Loucy (cell line): ENCODE data around the gene KCNT1.

Experiments used
- H2AFZ ChIP-seq: fragments of 200-600 bp; sonication (generic); 2 replicates; pipeline ENCODE4 v1.6.0; 2016; ENCODE audit warnings: antibody characterized with exemption, mild to moderate bottlenecking, low read length, moderate library complexity
- H3F3A ChIP-seq: fragments of 200-600 bp; 2 replicates; pipeline ENCODE4 v1.6.0; 2016; ENCODE audit warnings: antibody characterized with exemption, low read depth, mild to moderate bottlenecking
- H3K27me3 ChIP-seq: fragments of 200-600 bp; sonication (generic); 2 replicates; pipeline ENCODE4 v1.6.1; 2014; ENCODE audit warnings: low read length, mild to moderate bottlenecking; ENCODE audit not compliant: insufficient read depth, poor library complexity, severe bottlenecking
- H3K36me3 ChIP-seq: fragments of 200-600 bp; sonication (generic); 2 replicates; pipeline ENCODE4 v1.6.1; 2016; ENCODE audit warnings: low read length; ENCODE audit not compliant: insufficient read depth
- H3K4me1 ChIP-seq: fragments of 200-600 bp; sonication (generic); 2 replicates; pipeline ENCODE4 v1.5.1; 2014; ENCODE audit warnings: low read length, mild to moderate bottlenecking; ENCODE audit not compliant: insufficient read depth, poor library complexity, severe bottlenecking
- H3K4me2 ChIP-seq: fragments of 200-600 bp; sonication (generic); 2 replicates; pipeline ENCODE4 v1.6.0; 2014; ENCODE audit warnings: antibody characterized with exemption, low read length, low read depth, mild to moderate bottlenecking; ENCODE audit not compliant: poor library complexity, severe bottlenecking
- H3K4me3 ChIP-seq: fragments of 200-600 bp; sonication (generic); 2 replicates; pipeline ENCODE4 v1.5.1; 2014; ENCODE audit warnings: low read length, mild to moderate bottlenecking, mixed read lengths; ENCODE audit not compliant: poor library complexity, severe bottlenecking
- H3K79me2 ChIP-seq: fragments of 200-600 bp; sonication (generic); 2 replicates; pipeline ENCODE4 v1.6.1; 2014; ENCODE audit warnings: low read length; ENCODE audit not compliant: insufficient read depth
- H3K9ac ChIP-seq: fragments of 200-600 bp; sonication (generic); 2 replicates; pipeline ENCODE4 v1.6.0; 2014; ENCODE audit warnings: mild to moderate bottlenecking, low read depth, low read length, moderate library complexity; ENCODE audit not compliant: poor library complexity, severe bottlenecking
- H3K9me2 ChIP-seq: fragments of 200-600 bp; sonication (generic); replicated peaks from 2 replicates; pipeline ENCODE4 v1.6.1; 2016; ENCODE audit warnings: low read depth, low read length, mixed read lengths
- H3K9me3 ChIP-seq: fragments of 200-600 bp; sonication (generic); 2 replicates; pipeline ENCODE4 v1.6.1; 2014; ENCODE audit warnings: mild to moderate bottlenecking, antibody characterized with exemption, low read length, low read depth; ENCODE audit not compliant: insufficient read depth
- H4K20me1 ChIP-seq: fragments of 200-600 bp; sonication (generic); 2 replicates; pipeline ENCODE4 v1.6.0; 2014; ENCODE audit warnings: antibody characterized with exemption, low read length, mild to moderate bottlenecking; ENCODE audit not compliant: insufficient read depth, poor library complexity, severe bottlenecking
- EZH2phosphoT487 ChIP-seq: fragments of 200-600 bp; IDR thresholded peaks from 2 replicates; pipeline ENCODE4 v1.6.1; 2018; ENCODE audit warnings: antibody characterized with exemption, mild to moderate bottlenecking, moderate library complexity, borderline replicate concordance
- TF ChIP-seq, protein P1 (sequence below): fragments of 200-600 bp; sonication (generic); conservative IDR thresholded peaks from 2 replicates; pipeline ENCODE4 v1.5.1; 2014; ENCODE audit warnings: mild to moderate bottlenecking, antibody characterized with exemption, low read length

KCNT1 gene

DNA sequence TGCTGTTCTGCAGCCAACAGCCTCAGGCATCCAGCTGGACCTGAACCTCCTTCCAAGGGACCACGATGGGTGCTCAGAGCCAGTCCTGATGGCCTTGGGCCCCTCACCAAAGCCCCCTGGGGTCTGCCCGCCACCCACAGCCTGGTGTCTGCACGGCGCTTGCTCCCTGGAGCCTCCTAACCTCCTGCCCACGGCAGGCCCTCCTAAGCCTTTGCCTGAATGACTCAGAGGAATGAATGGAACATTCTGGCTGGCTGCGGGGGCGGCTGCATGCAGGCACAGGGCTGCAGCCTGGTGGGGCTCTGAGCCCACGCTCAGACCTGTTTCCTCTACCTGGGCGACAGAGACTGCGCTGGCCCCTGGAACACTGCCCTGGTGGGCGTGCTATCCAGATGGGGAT is 9.6 kb upstream of the KCNT1 start:
- no peaks in the 10 kb centered on the region for H3K9me2 ChIP-seq
- H3K36me3 ChIP-seq = no peaks in the 10 kb centered on the region
- no peak for TF ChIP-seq EZH2phosphoT487
- TF ChIP-seq, protein P1, sequence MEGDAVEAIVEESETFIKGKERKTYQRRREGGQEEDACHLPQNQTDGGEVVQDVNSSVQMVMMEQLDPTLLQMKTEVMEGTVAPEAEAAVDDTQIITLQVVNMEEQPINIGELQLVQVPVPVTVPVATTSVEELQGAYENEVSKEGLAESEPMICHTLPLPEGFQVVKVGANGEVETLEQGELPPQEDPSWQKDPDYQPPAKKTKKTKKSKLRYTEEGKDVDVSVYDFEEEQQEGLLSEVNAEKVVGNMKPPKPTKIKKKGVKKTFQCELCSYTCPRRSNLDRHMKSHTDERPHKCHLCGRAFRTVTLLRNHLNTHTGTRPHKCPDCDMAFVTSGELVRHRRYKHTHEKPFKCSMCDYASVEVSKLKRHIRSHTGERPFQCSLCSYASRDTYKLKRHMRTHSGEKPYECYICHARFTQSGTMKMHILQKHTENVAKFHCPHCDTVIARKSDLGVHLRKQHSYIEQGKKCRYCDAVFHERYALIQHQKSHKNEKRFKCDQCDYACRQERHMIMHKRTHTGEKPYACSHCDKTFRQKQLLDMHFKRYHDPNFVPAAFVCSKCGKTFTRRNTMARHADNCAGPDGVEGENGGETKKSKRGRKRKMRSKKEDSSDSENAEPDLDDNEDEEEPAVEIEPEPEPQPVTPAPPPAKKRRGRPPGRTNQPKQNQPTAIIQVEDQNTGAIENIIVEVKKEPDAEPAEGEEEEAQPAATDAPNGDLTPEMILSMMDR = no peak
- H3K9me3 ChIP-seq = no peaks in the 10 kb centered on the region; the same call in 1 of the 2 replicates
- H3K79me2 ChIP-seq = no peaks in the 10 kb centered on the region
- no peaks in the 10 kb centered on the region for H3K27me3 ChIP-seq
- H2AFZ ChIP-seq = no peak overlapping the region
- H3K4me2 ChIP-seq = no peak overlapping the region
- no peak overlapping the region for H3K4me3 ChIP-seq
- no peaks in the 10 kb centered on the region for H3F3A ChIP-seq
- H3K9ac ChIP-seq = no peak overlapping the region
- H4K20me1 ChIP-seq = no peaks in the 10 kb centered on the region
- H3K4me1 ChIP-seq = no peaks in the 10 kb centered on the region

DNA sequence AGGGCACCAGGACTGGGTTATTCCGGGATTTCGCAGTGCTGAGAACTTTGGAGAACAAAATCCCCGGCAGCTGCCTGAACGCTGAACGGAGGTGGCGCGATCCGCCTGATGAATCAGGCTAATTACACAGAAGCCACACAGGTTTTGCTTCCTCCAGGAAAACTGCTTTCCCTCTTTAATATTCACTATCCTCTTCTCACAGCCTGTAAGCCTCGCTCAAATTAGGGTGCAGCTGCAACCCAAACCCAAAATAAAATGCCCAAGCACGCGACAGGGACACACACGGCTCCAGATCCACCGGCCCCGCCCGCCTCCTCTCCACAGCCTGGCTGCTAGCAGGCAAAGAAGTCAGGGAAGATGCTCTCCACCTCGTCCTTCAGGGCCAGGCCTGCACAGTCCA is 8.7 kb upstream of the KCNT1 start:
- Histone ChIP-seq H3K27me3 (no peaks in the 10 kb centered on the region), H3K36me3 (no peaks in the 10 kb centered on the region), H3F3A (no peaks in the 10 kb centered on the region), H4K20me1 (no peaks in the 10 kb centered on the region), H3K79me2 (no peaks in the 10 kb centered on the region), H3K9ac (no peak overlapping the region), H3K4me2 (no peak overlapping the region), H3K9me2 (no peaks in the 10 kb centered on the region), H2AFZ (no peak overlapping the region), H3K4me1 (no peaks in the 10 kb centered on the region), H3K4me3 (no peak overlapping the region), H3K9me3 (no peaks in the 10 kb centered on the region; the same call in 1 of the 2 replicates)
- no peak for TF ChIP-seq EZH2phosphoT487
- TF ChIP-seq, protein P1 = no peak

DNA sequence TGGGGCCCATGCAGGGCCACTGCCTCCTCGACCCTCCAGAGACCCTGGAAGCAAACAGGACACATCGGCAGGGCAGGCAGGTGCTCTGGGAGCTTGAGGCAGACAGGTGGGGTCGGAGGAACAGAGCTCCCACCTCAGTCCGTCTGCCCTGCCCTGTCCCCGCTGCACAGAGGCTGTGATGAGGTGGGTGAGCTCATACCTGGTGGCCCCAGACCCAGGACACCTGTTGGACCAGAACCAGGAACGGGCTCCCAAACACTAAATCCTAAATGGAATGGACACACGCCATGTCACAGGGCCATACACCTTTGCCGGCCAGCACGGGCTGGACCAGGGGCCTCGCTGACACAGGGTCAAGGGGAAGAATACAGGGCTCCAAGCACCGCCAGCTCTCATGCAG is 8.2 kb upstream of the KCNT1 start:
- Histone ChIP-seq H3K4me2 (no peak overlapping the region), H3K79me2 (no peaks in the 10 kb centered on the region), H2AFZ (no peak overlapping the region), H3K27me3 (no peaks in the 10 kb centered on the region), H3K9ac (no peak overlapping the region), H3K36me3 (no peaks in the 10 kb centered on the region), H3K4me1 (no peaks in the 10 kb centered on the region), H3K4me3 (no peak overlapping the region), H4K20me1 (no peaks in the 10 kb centered on the region), H3K9me2 (no peaks in the 10 kb centered on the region), H3F3A (no peaks in the 10 kb centered on the region), H3K9me3 (no peaks in the 10 kb centered on the region; the same call in 1 of the 2 replicates)
- no peak for TF ChIP-seq EZH2phosphoT487
- TF ChIP-seq, protein P1 = no peak
